ENCODE data around the gene MEX3C. TPM values are rescaled to one million over a fixed set of nuclear protein-coding genes. Genes with fewer than 3 reads are reported as not detected.

Gene MEX3C
- total and polyA plus RNA-seq, 2 donors from 2014 or later: 9.5 to 36.6 TPM

DNA sequence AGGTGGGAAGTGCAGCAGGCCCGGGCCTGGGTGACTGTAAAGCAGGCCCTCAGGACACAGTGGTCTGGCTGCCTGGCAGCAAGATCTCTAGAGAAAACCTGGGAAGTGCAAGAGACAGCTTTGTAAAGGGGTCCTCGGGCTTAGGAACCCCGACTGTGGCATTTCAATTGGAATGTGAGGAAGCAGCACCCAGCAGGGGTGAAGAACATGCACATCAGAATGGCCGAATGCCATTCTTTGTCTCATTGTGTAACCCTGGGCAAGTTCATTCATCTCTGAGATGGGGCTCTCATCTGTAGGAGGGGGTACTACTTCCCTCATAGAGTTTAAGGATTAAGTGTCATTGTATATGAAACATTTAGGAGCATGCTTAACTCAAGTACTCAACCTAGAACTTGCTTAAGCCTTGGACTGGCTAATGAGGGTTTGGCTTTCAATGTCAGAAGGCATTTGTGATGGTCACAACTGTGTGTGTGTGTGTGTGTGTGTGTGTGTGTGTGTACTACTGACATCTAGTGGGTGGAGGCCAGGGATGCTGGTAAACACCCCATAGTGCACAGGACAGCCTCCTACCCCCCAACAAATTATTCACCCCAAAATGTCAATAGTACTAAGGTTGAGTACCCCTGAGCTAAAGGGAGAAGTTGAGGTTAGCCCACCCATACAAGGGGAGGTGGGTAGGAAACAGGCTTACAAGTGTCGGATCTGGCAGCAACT lies 29.3 kb downstream of the MEX3C start:
- Histone ChIP-seq H3K9ac (ENCODE audit: low read length in 3 of 3) (no peak overlapping the region), H3K4me1 (ENCODE audit: control insufficient read depth in 2 of 3, insufficient read depth in 2 of 3, low read depth in 1 of 3, low read length in 3 of 3) (no peaks in the 10 kb centered on the region), H3K27me3 (ENCODE audit: control insufficient read depth, insufficient read depth, low read length) (no peaks in the 10 kb centered on the region), H3K9me3 (ENCODE audit: control insufficient read depth in 2 of 3, insufficient read depth in 1 of 3, low read length in 3 of 3) (no peaks in the 10 kb centered on the region), H3K4me3 (ENCODE audit: low read length in 3 of 3) (no peak overlapping the region), H3K27ac (ENCODE audit: low read depth in 2 of 2, low read length in 2 of 2) (no peak overlapping the region), H3K36me3 (ENCODE audit: control insufficient read depth in 2 of 3, insufficient read depth in 3 of 3, low read length in 3 of 3) (no peaks in the 10 kb centered on the region)
- intact Hi-C loops (cut with DNase I): no loop called here
- no peak for DNase-seq
- no peak for FAIRE-seq
- TF ChIP-seq, protein P1, sequence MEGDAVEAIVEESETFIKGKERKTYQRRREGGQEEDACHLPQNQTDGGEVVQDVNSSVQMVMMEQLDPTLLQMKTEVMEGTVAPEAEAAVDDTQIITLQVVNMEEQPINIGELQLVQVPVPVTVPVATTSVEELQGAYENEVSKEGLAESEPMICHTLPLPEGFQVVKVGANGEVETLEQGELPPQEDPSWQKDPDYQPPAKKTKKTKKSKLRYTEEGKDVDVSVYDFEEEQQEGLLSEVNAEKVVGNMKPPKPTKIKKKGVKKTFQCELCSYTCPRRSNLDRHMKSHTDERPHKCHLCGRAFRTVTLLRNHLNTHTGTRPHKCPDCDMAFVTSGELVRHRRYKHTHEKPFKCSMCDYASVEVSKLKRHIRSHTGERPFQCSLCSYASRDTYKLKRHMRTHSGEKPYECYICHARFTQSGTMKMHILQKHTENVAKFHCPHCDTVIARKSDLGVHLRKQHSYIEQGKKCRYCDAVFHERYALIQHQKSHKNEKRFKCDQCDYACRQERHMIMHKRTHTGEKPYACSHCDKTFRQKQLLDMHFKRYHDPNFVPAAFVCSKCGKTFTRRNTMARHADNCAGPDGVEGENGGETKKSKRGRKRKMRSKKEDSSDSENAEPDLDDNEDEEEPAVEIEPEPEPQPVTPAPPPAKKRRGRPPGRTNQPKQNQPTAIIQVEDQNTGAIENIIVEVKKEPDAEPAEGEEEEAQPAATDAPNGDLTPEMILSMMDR (IDR thresholded peaks at IDR 0.05; ENCODE audit: borderline replicate concordance, extremely low read depth, insufficient read depth): no peak

DNA sequence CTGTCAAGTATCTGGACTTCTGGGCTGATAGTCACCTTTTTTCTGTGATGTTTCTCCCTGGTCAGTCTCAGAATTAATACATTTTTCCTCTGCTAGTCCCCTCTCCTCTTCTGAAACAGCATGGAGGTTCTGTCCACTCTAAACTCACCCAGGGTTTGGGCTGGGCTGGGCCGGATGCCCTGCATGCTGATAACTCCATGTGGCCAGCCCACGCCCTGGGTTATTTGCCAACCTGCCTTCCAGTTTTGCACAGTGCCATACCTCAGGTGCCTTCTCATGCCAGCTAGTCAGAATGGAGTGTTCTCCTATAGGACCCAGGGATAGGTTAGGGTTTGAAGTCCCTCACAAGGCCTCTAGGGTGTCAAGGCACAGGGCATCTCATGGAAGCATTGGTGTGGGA lies 32.2 kb downstream of the MEX3C start:
- H3K4me3 ChIP-seq (ENCODE audit: low read length in 3 of 3): no peak overlapping the region
- H3K36me3 ChIP-seq (ENCODE audit: control insufficient read depth in 2 of 3, insufficient read depth in 3 of 3, low read length in 3 of 3): no peaks in the 10 kb centered on the region
- FAIRE-seq: no peak
- DNase-seq: no peak
- no peaks in the 10 kb centered on the region for H3K4me1 ChIP-seq (ENCODE audit: control insufficient read depth in 2 of 3, insufficient read depth in 2 of 3, low read depth in 1 of 3, low read length in 3 of 3)
- H3K27ac ChIP-seq (ENCODE audit: low read depth in 2 of 2, low read length in 2 of 2): no peak overlapping the region
- H3K9me3 ChIP-seq (ENCODE audit: control insufficient read depth in 2 of 3, insufficient read depth in 1 of 3, low read length in 3 of 3): no peaks in the 10 kb centered on the region
- H3K27me3 ChIP-seq (ENCODE audit: control insufficient read depth, insufficient read depth, low read length): no peaks in the 10 kb centered on the region
- TF ChIP-seq, protein P1 (IDR thresholded peaks at IDR 0.05; ENCODE audit: borderline replicate concordance, extremely low read depth, insufficient read depth): no peak
- intact Hi-C loops (cut with DNase I): no loop called here
- no peak overlapping the region for H3K9ac ChIP-seq (ENCODE audit: low read length in 3 of 3)

DNA sequence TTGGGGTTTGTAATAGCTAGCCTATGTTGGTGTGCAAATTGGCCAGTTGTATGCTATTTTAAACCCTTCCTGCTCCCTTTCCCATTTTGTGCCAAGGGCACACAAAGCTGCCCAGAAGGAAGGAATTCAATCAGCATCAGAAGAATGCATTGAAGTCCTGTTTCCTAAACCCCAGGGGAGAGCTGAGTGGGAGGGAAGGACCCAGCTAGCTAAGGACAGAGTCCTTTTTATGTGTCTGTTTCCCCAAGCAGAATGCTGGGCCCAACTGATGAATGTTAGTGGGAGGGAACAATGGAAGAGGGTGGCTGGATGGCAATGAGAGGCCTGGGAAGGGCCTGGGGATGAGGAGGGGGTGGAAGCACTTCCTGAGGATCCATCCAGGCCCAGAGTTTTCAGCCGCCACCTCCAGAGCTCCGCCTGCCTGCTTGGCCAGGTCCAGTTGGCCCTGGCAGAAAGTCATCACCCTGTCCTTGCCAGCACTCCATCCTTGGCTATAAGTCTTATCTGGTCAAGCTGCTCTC lies 32.7 kb downstream of the MEX3C start:
- H3K36me3 ChIP-seq (ENCODE audit: control insufficient read depth in 2 of 3, insufficient read depth in 3 of 3, low read length in 3 of 3): no peaks in the 10 kb centered on the region
- no peak overlapping the region for H3K9ac ChIP-seq (ENCODE audit: low read length in 3 of 3)
- FAIRE-seq (no peak), DNase-seq (no peak)
- no peak overlapping the region for H3K27ac ChIP-seq (ENCODE audit: low read depth in 2 of 2, low read length in 2 of 2)
- no peaks in the 10 kb centered on the region for H3K4me1 ChIP-seq (ENCODE audit: control insufficient read depth in 2 of 3, insufficient read depth in 2 of 3, low read depth in 1 of 3, low read length in 3 of 3)
- H3K9me3 ChIP-seq (ENCODE audit: control insufficient read depth in 2 of 3, insufficient read depth in 1 of 3, low read length in 3 of 3): no peaks in the 10 kb centered on the region
- TF ChIP-seq, protein P1 (IDR thresholded peaks at IDR 0.05; ENCODE audit: borderline replicate concordance, extremely low read depth, insufficient read depth): no peak
- intact Hi-C loops (cut with DNase I): no loop called here
- H3K4me3 ChIP-seq (ENCODE audit: low read length in 3 of 3): no peak overlapping the region
- H3K27me3 ChIP-seq (ENCODE audit: control insufficient read depth, insufficient read depth, low read length): no peaks in the 10 kb centered on the region
